Suppressor macrophage treated with lipopolysaccharide for 4 hours (primary cell): ENCODE results near the gene PRH1.

ENCODE experiments used
- DNase-seq: peaks from one replicate; pipeline ENCODE4 v3.0.0-alpha.2; 2020

Gene PRH1

DNA sequence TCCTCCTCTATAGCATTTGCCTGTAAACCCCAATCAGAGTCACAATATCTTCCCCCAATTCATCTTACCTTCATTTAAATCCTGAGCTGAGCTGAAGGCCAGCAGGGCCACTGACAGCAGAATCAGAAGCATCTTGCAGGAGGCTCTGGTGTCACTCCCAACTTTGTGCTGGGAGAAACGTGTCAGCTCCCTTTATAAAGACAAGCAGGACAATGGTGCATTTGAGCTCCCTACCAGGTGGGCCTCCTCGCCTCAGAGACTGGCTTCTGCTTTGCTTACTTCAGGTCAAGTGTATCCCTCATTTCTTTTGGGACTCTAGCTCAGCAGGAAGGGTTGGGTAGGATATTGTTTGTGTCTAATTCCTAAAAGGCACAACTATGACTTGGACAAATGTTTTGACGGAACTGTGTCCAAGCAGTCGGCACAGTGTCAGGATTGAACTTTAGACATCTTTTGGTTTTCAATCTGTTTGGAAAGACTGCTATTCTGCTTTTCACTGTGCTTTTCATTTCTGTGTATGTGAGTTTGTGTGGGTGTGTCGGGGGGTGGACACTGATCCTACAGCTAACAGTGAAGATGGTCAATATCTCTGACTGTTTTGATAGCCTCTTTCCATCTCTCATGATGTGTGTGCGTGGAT, at the start of gene PRH1:
PRH1 (minus strand) TSS at position 170 of the 640 bp plus-strand sequence; CDS start at position 132, 38 bp downstream.
- DNase-seq: no peak

GRCh38 chr12:10928746-10929286, 44.8 kb upstream of the PRH1 start, which contains the start of gene PRH2:
TSS of gene PRH2 (plus strand) at chr12:10929236. CDS start at chr12:10929274, 38 bp downstream.
- no peak for DNase-seq

DNA sequence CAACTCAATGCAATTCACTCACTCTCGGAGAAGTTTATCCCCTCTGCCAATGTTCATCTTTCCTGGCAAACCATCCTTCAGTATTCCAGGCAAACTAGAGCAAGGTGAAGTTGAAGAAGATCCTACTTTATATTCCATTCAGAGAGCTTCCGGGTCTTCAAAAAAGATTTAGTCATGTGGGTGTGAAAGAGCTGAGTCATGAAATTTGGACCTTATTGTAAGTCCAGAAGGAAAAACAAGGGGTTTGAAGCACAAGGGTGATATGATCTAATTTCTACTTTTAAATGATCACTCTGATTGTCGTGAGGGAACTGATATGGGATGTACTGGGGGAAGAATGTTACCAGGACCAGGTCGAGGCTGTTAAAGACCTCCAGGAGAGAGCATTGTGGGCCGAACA, 42.2 kb upstream of the PRH1 start:
- DNase-seq: no peak

DNA sequence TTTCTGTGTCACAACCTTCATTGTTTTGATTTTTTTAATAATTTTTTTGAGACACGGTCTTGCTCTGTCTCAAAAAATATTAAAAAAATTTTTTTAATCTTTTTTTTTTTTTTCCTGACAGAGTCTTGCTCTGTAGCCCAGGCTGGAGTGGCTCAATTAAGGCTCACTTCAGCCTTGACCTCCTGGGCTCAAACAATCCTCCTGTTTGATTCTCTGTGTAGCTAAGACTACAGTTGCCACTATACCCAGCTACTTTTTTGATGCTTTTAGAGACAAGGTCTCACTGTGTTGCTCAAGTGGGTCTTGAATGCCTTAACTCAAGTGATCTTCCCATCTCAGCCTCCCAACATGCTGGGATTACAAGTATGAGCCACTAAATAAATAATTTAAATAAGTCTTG, 35.8 kb upstream of the PRH1 start:
- DNase-seq: no peak

GRCh38 chr12:10910380-10910779, 26.3 kb upstream of the PRH1 start:
- DNase-seq: no peak

GRCh38 chr12:10909462-10909861, 25.4 kb upstream of the PRH1 start, which contains the start of gene TAS2R13:
TSS of gene TAS2R13 (minus strand) at chr12:10909562. CDS start at chr12:10909298, 264 bp downstream.
- no peak for DNase-seq

- DNase-seq: no peak
Measured at GRCh38 chr12:10904686-10905085, 20.6 kb upstream of the PRH1 start.

GRCh38 chr12:10901427-10901826, 17.4 kb upstream of the PRH1 start:
- DNase-seq: no peak

GRCh38 chr12:10900972-10901371, 16.9 kb upstream of the PRH1 start:
- no peak for DNase-seq

GRCh38 chr12:10900530-10900929, 16.5 kb upstream of the PRH1 start:
- no peak for DNase-seq

DNA sequence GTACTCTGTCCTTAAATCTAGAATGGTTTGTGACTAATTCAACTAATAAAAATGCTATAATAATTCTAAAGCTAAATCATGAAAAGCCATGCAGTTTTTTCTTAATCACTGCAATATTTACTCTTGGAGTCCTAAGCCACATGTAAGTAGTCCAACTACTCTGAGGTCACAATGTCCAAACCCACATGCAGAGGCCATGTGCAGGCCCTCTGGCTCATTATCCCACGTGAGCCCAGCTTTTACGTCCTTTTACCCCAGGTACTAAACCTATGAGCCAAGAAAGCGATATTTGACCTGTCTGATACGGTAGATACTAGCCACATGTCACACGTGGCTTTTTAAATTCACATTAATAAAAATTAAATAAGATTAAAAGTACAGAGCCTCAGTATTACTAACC, 12.8 kb upstream of the PRH1 start:
- no peak for DNase-seq

DNA sequence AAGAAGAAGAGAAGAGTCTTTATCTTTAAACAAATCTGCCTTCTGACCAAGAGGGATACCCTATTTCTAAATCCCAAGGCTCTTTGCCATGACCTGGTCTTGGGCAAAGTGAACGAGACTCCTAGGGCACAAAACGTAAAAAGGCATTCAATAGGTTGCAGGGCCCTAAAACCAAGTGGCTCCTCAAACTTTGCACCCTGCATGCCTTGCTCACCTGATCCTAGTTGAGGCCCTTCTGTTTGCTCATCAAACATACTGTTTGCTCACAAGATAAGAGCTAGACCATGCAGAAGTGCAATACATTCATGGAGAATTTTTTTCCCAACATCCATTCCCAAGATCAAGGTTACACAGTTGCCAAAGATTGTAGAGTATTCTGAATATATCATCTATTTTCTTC, 7.9 kb upstream of the PRH1 start:
- DNase-seq: no peak

DNA sequence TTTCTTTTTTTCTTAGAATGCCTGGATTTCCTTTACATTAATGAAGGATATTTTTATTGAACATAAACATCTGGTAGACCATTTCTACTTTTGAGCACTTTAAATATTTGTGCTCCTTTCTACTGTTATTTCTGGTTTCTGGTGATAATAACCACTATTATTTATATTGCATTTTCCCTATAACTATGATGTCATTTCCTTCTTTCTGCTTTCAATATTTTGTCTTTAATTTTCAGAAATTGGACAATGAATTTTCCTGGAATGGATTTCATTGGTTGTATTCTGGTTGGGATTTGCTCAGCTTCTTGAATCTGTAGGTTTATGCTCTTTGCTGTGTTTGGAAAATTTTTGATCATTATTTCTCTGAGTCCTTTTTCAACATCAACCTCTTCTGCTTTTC, 5.2 kb upstream of the PRH1 start:
- no peak for DNase-seq

GRCh38 chr12:10873378-10873777, 10.7 kb downstream of the PRH1 start:
- DNase-seq: no peak

DNA sequence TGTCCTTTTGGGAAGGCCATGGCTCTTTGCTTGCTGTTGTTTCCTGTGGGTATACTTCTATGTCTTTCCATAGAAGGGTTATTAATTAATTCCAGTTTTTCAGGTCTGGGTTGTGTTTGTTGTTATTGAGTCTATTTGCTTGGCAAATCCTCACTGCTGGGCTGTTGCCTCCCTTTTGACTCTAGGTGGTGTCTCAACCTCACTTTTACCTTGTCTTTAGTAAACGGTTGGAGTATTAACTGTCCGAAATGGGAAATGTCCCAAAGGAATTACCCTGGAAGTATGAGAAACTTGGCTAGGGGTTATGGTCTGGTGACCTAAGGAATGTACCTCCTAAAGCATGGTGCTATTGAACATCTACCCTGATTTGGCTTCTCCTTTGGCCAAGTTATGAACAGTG, 16.7 kb downstream of the PRH1 start:
- no peak for DNase-seq

DNA sequence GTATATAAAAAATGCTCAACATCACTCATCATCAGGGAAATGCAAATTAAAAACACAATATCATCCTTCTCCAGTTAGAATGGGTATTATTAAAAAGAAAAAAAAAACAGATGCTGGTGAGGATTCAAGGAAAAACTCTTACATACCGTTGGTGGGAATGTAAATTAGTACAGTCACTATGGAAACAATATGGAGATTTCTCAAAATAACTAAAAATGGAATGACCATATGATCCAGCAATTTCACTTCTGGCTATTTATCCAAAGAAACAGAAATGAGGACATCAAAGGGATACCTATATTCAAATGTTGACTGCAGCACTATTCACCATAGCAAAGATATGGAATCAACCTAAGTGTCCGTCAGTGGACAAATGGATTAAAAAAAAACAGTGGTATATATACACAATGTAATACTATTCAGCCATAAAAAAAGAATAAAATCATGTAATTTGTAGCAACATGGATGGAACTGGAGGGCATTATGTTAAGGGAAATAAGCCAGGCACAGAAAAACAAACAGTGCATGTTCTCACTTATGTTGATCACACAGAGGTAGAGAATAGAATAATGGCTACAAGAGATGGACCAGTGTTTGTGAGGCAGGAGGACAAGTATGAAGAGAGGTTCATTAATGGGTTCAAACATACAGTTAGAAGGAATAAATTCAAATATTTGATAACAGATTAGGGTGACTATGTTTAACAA, 20.4 kb downstream of the PRH1 start:
- no peak for DNase-seq

DNA sequence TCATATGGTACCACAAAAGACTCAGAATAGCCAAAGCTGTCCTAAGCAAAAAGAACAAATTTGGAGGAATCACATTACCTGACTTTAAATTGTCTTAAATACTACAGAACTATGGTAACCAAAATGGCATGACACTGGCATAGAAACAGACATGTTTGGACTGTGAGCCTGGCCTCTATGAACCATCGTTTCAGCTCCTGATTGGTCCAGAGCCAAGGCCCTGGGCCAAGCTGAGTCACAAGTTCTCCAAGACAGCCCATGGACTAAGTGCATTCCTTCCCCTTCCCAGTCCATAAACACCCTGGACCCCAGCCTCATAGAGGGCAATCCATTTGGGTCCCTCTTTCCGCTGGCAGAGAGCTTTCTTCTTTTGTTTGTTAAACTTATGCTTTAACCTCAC, 22.7 kb downstream of the PRH1 start:
- DNase-seq: no peak

DNA sequence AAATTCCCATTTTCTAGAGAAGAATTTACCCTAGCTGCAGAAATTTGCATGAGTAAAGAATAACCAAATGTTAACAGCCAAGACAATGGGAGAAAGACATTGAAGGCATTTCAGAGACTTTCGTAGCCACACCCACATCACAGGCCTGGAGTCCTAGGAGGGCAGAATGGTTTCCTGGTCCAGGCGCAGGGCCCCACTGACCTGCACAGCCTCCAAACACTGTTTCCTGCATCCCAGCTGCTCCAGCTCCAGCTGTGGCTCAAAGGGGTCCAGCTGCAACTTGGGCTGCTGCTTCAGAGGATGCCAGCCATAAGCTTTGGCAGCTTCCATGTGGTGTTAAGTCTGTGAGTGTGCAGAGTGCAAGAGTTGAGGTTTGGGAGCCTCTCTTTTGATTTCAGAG, 28.2 kb downstream of the PRH1 start:
- no peak for DNase-seq

GRCh38 chr12:10853776-10854175, 30.3 kb downstream of the PRH1 start:
- no peak for DNase-seq

DNA sequence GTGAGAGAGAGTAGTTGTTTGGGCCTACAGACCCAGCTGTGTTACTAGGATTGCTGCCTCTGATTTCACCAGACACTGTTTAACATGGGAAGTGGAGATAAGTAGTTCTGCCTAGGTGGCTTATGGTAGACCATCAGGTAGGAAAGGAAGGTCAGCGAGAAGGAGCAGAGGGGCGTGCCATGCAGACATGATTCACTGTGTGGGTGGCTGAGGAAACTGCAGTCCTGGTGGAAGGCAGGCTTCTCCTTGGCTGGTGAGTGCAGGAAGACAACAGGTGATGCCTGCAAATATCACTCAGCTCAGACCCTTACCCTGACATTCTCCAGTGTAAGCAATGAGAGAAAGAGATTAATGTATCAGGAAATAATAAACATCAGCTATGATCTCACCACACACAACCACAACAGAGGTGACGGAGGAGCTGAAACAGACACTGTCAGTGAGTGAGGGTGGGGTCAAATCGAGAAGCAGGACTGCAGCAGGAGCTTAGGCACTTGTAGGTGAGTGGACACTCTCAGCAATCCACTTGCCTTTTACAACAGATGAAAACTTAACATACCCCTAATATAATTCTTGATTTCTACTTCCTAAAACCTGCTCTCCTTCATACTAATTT, 32.7 kb downstream of the PRH1 start:
- DNase-seq: no peak

DNA sequence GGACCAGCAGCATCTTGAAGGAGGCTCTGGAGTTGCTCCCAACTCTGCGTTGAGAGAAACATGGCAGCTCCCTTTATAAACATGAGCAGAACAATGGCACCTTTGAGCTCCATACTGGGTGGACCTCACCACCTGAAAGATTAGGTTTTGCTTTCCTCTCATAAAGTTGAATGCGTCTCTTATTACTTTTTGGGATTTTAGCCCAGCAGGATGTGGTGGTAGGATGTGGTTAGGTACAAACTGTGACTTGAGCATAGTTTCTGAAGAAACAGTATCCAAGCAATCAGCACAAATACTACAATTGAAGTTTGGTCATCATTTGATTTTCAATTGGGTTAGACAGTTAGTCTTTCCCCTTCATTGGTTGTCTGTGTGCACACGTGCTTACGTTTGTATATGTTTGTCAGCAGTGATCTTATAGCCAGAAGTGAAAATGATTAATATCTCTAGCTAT, 34.6 kb downstream of the PRH1 start, which contains the start of gene PRR4:
PRR4 (minus strand) TSS at position 51 of the 454 bp plus-strand sequence; CDS start at position 13, 38 bp downstream.
- no peak for DNase-seq

GRCh38 chr12:10847744-10848143, 36.3 kb downstream of the PRH1 start:
- no peak for DNase-seq

DNA sequence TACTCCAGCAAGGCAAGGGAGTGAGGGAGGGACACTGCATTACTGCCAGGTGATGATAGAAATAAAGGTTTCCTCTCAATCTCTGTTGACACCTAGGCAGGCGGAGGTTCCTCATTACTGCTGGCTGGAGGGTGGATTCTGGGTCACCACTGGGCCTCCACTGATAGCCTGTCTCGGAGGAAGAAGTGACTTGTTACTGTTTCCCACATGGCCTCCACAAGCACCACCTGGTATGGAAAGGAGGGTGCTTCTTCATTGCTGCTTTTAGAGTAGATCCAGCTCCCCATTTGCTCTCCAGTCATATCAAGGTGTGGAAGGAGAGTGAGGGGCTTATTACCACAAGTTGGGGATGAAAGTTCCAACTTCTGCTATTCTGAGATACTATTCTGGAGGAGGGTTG, 41.2 kb downstream of the PRH1 start:
- no peak for DNase-seq

DNA sequence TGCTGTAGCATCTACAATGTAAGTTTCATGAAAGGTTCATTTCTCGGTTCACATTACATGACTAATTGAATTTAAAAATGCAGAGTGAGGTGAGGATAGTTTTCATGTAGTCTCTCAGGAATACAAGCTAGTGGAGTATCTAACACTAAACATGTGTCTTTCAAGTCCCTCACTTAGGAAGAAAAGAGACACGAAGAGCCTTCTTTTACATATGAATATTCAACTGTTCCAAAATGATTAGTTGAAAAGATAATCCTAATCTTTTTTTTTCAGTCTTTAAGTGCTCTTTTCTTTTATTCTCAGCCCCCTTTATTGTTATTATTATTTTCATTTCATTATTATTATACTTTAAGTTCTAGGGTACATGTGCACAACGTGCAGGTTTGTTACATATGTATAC, 45.6 kb downstream of the PRH1 start:
- no peak for DNase-seq
